ENCODE data around the gene GINS2. TPM values are rescaled to one million over a fixed set of nuclear protein-coding genes. Genes with fewer than 3 reads are reported as not detected.

Gene GINS2
- polyA plus RNA-seq, 1 experiment = 5.5 TPM

DNA sequence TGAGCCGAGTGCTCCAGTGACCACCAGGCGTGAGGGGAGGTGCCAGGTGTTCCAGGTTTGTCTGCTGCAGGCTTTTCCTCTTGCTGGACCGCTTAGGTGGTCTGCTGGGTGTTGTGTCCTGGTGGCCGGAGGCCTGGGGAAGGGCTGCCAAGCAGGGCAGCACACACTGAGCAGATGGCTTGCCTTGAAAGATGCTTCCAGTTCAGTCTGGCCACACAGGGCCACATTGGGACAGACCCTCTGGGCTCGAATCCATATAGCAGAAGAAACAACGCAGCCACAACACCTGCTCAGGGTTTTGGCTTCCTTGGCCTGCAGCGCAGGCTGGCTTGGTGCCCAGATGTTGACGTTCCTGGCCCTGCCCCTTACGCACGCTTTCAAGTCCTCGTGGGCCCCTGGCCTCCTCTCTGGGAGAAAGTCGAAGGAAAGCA is 24.8 kb downstream of the GINS2 start:
- peaks cover 68% of the 10 kb centered on the region for H3K36me3 ChIP-seq (ENCODE audit: control insufficient read depth, insufficient read depth, low read length)
- no peak for DNase-seq (ENCODE audit: low read depth)
- CTCF ChIA-PET = interaction anchor here (0.6 kb wide), 1 partner anchor 9 kb away, joined by 3 read pairs; no protein-coding TSS in a partner anchor
- POLR2A ChIA-PET = no interaction called here
- no peak overlapping the region for H3K4me3 ChIP-seq (ENCODE audit: low read depth, low read length)
- H3K27me3 ChIP-seq (ENCODE audit: control insufficient read depth, insufficient read depth, low read length) = no peaks in the 10 kb centered on the region
- no peak for TF ChIP-seq CTCF (IDR thresholded peaks at IDR 0.05; ENCODE audit: insufficient read depth, low read depth, low read length)

DNA sequence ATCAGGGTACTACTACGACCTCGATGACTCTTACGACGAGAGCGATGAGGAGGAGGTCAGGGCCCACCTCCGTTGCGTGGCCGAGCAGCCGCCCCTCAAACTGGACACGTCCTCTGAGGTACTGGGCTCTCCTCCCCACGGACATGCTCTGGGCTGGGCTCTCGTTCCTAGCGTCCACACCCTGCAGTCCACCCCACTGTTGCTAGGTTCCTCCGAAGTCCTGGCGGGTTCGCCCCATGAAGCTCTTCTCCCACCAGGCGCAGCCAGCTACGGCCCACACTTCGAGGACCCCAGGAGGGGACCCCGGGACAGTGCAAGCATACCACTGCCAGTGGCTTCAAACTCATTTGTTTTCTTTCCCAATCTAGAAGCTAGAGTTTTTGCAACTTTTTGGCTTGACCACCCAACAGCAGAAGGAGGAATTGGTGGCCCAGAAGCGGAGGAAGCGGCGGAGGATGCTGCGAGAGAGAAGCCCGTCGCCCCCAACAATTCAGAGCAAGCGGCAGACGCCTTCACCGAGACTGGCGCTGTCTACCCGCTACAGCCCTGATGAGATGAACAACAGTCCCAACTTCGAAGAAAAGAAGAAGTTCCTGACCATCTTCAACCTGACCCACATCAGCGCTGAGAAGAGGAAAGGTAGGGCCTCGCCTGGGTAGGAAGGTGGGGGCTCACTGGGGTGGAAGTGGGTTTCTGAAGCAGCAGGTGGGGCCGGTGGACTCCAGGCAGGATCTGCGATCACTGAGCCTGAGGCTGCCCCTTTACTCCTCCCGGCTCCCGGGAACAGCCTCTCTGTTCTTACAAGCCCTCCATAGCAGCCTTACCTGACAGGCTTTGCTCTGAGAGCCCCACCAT is 25.6 kb downstream of the GINS2 start:
- H3K4me3 ChIP-seq (ENCODE audit: low read depth, low read length) = no peak overlapping the region
- no peak for TF ChIP-seq CTCF (IDR thresholded peaks at IDR 0.05; ENCODE audit: insufficient read depth, low read depth, low read length)
- no peak for DNase-seq (ENCODE audit: low read depth)
- ChIA-PET CTCF (no interaction called here), POLR2A (no interaction called here)
- H3K36me3 ChIP-seq (ENCODE audit: control insufficient read depth, insufficient read depth, low read length) = peaks cover 69% of the 10 kb centered on the region
- H3K27me3 ChIP-seq (ENCODE audit: control insufficient read depth, insufficient read depth, low read length) = no peaks in the 10 kb centered on the region

DNA sequence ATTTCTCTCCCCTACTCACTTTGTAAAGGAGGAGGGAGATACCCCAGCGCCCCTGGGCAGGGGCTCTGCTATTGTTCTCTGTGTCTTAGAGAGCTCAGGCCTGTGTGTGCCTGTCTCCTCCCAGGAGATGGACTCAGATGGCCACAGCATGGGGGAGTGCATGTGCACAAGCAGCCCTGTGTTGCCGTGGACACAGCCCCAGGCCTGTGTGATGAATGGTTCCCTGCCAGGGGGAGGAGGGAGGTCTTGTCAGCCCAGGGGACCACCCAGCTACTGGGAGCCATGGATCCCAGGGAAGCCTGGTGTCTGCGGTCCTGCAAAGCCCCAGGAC is 26.3 kb downstream of the GINS2 start:
- Histone ChIP-seq H3K36me3 (ENCODE audit: control insufficient read depth, insufficient read depth, low read length) (peaks cover 68% of the 10 kb centered on the region), H3K27me3 (ENCODE audit: control insufficient read depth, insufficient read depth, low read length) (no peaks in the 10 kb centered on the region), H3K4me3 (ENCODE audit: low read depth, low read length) (no peak overlapping the region)
- POLR2A ChIA-PET = no interaction called here
- CTCF ChIA-PET = no interaction called here
- TF ChIP-seq CTCF (IDR thresholded peaks at IDR 0.05; ENCODE audit: insufficient read depth, low read depth, low read length) = no peak
- no peak for DNase-seq (ENCODE audit: low read depth)

GRCh38 chr16:85661740-85662481 is 26.8 kb downstream of the GINS2 start:
- Histone ChIP-seq H3K27me3 (ENCODE audit: control insufficient read depth, insufficient read depth, low read length) (no peaks in the 10 kb centered on the region), H3K4me3 (ENCODE audit: low read depth, low read length) (no peak overlapping the region), H3K36me3 (ENCODE audit: control insufficient read depth, insufficient read depth, low read length) (peaks cover 69% of the 10 kb centered on the region)
- DNase-seq (ENCODE audit: low read depth) = no peak
- ChIA-PET POLR2A (no interaction called here), CTCF (no interaction called here)
- no peak for TF ChIP-seq CTCF (IDR thresholded peaks at IDR 0.05; ENCODE audit: insufficient read depth, low read depth, low read length)
